ENCODE results near the gene PPME1.

Gene PPME1

DNA sequence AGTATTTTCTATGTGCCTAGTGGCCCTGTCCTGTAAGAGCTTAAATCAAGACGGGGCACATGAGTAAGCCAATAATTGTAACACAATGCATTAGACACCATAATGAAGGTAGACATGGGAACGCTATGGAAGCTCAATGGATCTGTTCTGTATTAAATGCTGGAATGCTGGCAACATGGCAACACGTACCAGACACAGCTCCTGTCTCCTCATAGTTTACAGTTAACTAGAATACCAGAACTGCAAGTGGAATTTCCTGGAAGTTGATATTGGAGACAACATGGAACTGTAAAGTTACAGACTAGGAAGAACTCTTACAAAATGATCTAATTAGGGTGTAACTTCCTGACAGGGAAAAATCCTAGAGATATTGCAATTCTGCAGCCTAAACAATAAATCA, 127.9 kb downstream of the PPME1 start:
- Histone ChIP-seq H3K27ac (ENCODE audit: insufficient read depth, low read depth, low read length, poor library complexity, severe bottlenecking) (no peak overlapping the region), H3K4me1 (ENCODE audit: control insufficient read depth, insufficient read depth, low read length) (no peaks in the 10 kb centered on the region), H3K9me3 (ENCODE audit: control insufficient read depth, low read length) (no peaks in the 10 kb centered on the region), H3K27me3 (ENCODE audit: control insufficient read depth, insufficient read depth, low read length, poor library complexity, severe bottlenecking) (no peaks in the 10 kb centered on the region), H3K36me3 (ENCODE audit: control insufficient read depth, insufficient read depth, low read length) (no peaks in the 10 kb centered on the region), H3K4me3 (ENCODE audit: insufficient read depth, low read depth, low read length) (no peak overlapping the region)
- WGBS, 2 experiments = 96 to 100% methylated on average over 2 to 3 of the region's 3 CpGs
